GM18907 (cell line): Measurements from ENCODE around the gene CCNG1.

Source experiments
- ATAC-seq: cut with Tn5 transposase; IDR thresholded peaks from one replicate; pipeline ENCODE4 v1.9.1; 2021; ENCODE audit warnings: mild to moderate bottlenecking, moderate library complexity; ENCODE audit not compliant: unreplicated experiment

The CCNG1 gene

GRCh38 chr5:163489055-163489744 lies 51.8 kb downstream of the CCNG1 start:
- ATAC-seq, result peak; percentile 73

- no peak for ATAC-seq
Measured at GRCh38 chr5:163489745-163490075, 52.3 kb downstream of the CCNG1 start.
